Activated naive CD8-positive, alpha-beta T cell treated with anti-CD3 and anti-CD28 coated beads, Interleukin-2, amount 10 ng/mL, durations not matched to agents 7 days and 5 days (primary cell): ENCODE results near the gene BRD4. TPM values are rescaled to one million over a fixed set of nuclear protein-coding genes. Genes with fewer than 3 reads are reported as not detected.
A peak's percentile ranks its signal among the peaks of the same experiment; 100 is the strongest.

ENCODE experiments used
- ATAC-seq: fragments of 150-1000 bp; cut with Tn5 transposase; one replicate; pipeline ENCODE4 v1.10.0; 2021; ENCODE audit warnings: low read depth, moderate library complexity
- POLR2A ChIA-PET: fragments of 350-600 bp; sonication (Branson Sonifier 250); formaldehyde crosslinking; loops from one replicate; lab custom pipeline; 2021; ENCODE audit warnings: antibody characterized with exemption; lab: Charles Lee
- DNase-seq: peaks from one replicate; pipeline ENCODE4 v3.0.0; 2021
- H3K27ac Mint-ChIP-seq: one replicate; pipeline ENCODE4 v1.8.0; 2022; ENCODE audit warnings: mild to moderate bottlenecking, mixed read lengths
- H3K27me3 Mint-ChIP-seq: one replicate; pipeline ENCODE4 v1.8.0; 2022; ENCODE audit warnings: mild to moderate bottlenecking, moderate library complexity, mixed read lengths
- H3K36me3 Mint-ChIP-seq: one replicate; pipeline ENCODE4 v1.8.0; 2021; ENCODE audit warnings: mild to moderate bottlenecking, mixed read lengths
- H3K4me1 Mint-ChIP-seq: one replicate; pipeline ENCODE4 v1.8.0; 2021; ENCODE audit warnings: mixed read lengths
- H3K4me3 Mint-ChIP-seq: one replicate; pipeline ENCODE4 v1.8.0; 2022; ENCODE audit warnings: mild to moderate bottlenecking, moderate library complexity, mixed read lengths
- H3K9me3 Mint-ChIP-seq: one replicate; pipeline ENCODE4 v1.8.0; 2021; ENCODE audit warnings: mixed read lengths
- total RNA-seq, 2 experiments: library from RNA; stranded (reverse); gene quantifications; one replicate each; pipeline ENCODE4 v1.2.3, GENCODE V29; 2021

The BRD4 gene
- total RNA-seq, 2 experiments from 2014 or later = 132 to 134 TPM

- POLR2A ChIA-PET = no interaction called here
- H3K27ac Mint-ChIP-seq = no peak overlapping the region
- H3K4me3 Mint-ChIP-seq = no peak overlapping the region
These were observed 91.8 kb downstream of the BRD4 start for GRCh38 chr19:15240515-15240914.

GRCh38 chr19:15239337-15239949 lies 92.9 kb downstream of the BRD4 start:
- Mint-ChIP-seq H3K9me3 (no peaks in the 10 kb centered on the region), H3K4me1 (no peaks in the 10 kb centered on the region), H3K27me3 (no peaks in the 10 kb centered on the region), H3K36me3 (peaks cover 21% of the 10 kb centered on the region), H3K4me3 (no peak overlapping the region), H3K27ac (no peak overlapping the region)
- ATAC-seq (no peak), DNase-seq (no peak)
- POLR2A ChIA-PET = no interaction called here

More at GRCh38 chr19:15240515-15240914, 91.8 kb downstream of the BRD4 start:
- DNase-seq (no peak), ATAC-seq (no peak)
- Mint-ChIP-seq H3K4me1 (no peaks in the 10 kb centered on the region), H3K27me3 (no peaks in the 10 kb centered on the region), H3K36me3 (peaks cover 18% of the 10 kb centered on the region), H3K9me3 (no peaks in the 10 kb centered on the region)

GRCh38 chr19:15238639-15239155 lies 93.6 kb downstream of the BRD4 start:
- ATAC-seq = no peak
- Mint-ChIP-seq H3K27me3 (no peaks in the 10 kb centered on the region), H3K36me3 (peaks cover 20% of the 10 kb centered on the region), H3K9me3 (no peaks in the 10 kb centered on the region), H3K4me3 (no peak overlapping the region), H3K4me1 (no peaks in the 10 kb centered on the region), H3K27ac (no peak overlapping the region)
- POLR2A ChIA-PET = no interaction called here
- DNase-seq = no peak

GRCh38 chr19:15237759-15238638 lies 94.3 kb downstream of the BRD4 start:
- no peak for DNase-seq
- ATAC-seq = no peak
- no peak overlapping the region for H3K4me3 Mint-ChIP-seq
- POLR2A ChIA-PET = no interaction called here
- peaks cover 5% of the 10 kb centered on the region for H3K27me3 Mint-ChIP-seq
- no peaks in the 10 kb centered on the region for H3K9me3 Mint-ChIP-seq
- peaks cover 17% of the 10 kb centered on the region for H3K36me3 Mint-ChIP-seq
- no peak overlapping the region for H3K27ac Mint-ChIP-seq
- no peaks in the 10 kb centered on the region for H3K4me1 Mint-ChIP-seq

- ATAC-seq = no peak
- H3K27me3 Mint-ChIP-seq = peaks cover 14% of the 10 kb centered on the region
- POLR2A ChIA-PET = no interaction called here
- H3K4me3 Mint-ChIP-seq = no peak overlapping the region
- no peaks in the 10 kb centered on the region for H3K9me3 Mint-ChIP-seq
- H3K36me3 Mint-ChIP-seq = peaks cover 17% of the 10 kb centered on the region
- peaks cover 4% of the 10 kb centered on the region for H3K4me1 Mint-ChIP-seq
- DNase-seq = no peak
- no peak overlapping the region for H3K27ac Mint-ChIP-seq
These were observed 95.5 kb downstream of the BRD4 start for GRCh38 chr19:15236886-15237285.

GRCh38 chr19:15235781-15236180 lies 96.6 kb downstream of the BRD4 start:
- no peak overlapping the region for H3K4me3 Mint-ChIP-seq

GRCh38 chr19:15234431-15235130 lies 97.8 kb downstream of the BRD4 start:
- DNase-seq = no peak
- Mint-ChIP-seq H3K4me1 (peaks cover 4% of the 10 kb centered on the region), H3K27ac (no peak overlapping the region), H3K27me3 (peaks cover 29% of the 10 kb centered on the region), H3K9me3 (no peaks in the 10 kb centered on the region), H3K4me3 (no peak overlapping the region), H3K36me3 (peaks cover 18% of the 10 kb centered on the region)
- ATAC-seq = no peak
- POLR2A ChIA-PET = no interaction called here

More at GRCh38 chr19:15235781-15236180, 96.6 kb downstream of the BRD4 start:
- H3K27me3 Mint-ChIP-seq = peaks cover 23% of the 10 kb centered on the region
- POLR2A ChIA-PET = no interaction called here
- peaks cover 18% of the 10 kb centered on the region for H3K36me3 Mint-ChIP-seq
- no peaks in the 10 kb centered on the region for H3K9me3 Mint-ChIP-seq
- peak overlapping the region; percentile 10 for H3K27ac Mint-ChIP-seq
- no peak for ATAC-seq
- no peak for DNase-seq
- H3K4me1 Mint-ChIP-seq = peaks cover 4% of the 10 kb centered on the region

- Mint-ChIP-seq H3K36me3 (peaks cover 11% of the 10 kb centered on the region), H3K9me3 (no peaks in the 10 kb centered on the region), H3K4me1 (peaks cover 4% of the 10 kb centered on the region), H3K27ac (no peak overlapping the region), H3K27me3 (peaks cover 29% of the 10 kb centered on the region), H3K4me3 (no peak overlapping the region)
- no peak for ATAC-seq
- POLR2A ChIA-PET = no interaction called here
- DNase-seq = no peak
These were observed 101.1 kb downstream of the BRD4 start for GRCh38 chr19:15231271-15231670.

GRCh38 chr19:15227261-15227660 lies 105.1 kb downstream of the BRD4 start:
- Mint-ChIP-seq H3K4me1 (peaks cover 12% of the 10 kb centered on the region), H3K4me3 (no peak overlapping the region), H3K27ac (no peak overlapping the region), H3K9me3 (no peaks in the 10 kb centered on the region), H3K36me3 (peaks cover 1% of the 10 kb centered on the region), H3K27me3 (peaks cover 36% of the 10 kb centered on the region)
- POLR2A ChIA-PET = no interaction called here
- no peak for DNase-seq
- no peak for ATAC-seq

GRCh38 chr19:15225760-15226159 lies 106.6 kb downstream of the BRD4 start:
- POLR2A ChIA-PET = interaction anchor here (0.5 kb wide), 1 partner anchor 67 kb away, joined by 3 read pairs; no protein-coding TSS in a partner anchor

GRCh38 chr19:15223649-15224361 lies 108.5 kb downstream of the BRD4 start:
- Mint-ChIP-seq H3K4me1 (peaks cover 10% of the 10 kb centered on the region), H3K9me3 (no peaks in the 10 kb centered on the region), H3K36me3 (no peaks in the 10 kb centered on the region), H3K27ac (no peak overlapping the region), H3K27me3 (peaks cover 26% of the 10 kb centered on the region), H3K4me3 (peak overlapping the region; percentile 81)
- ATAC-seq (no peak), DNase-seq (no peak)
- POLR2A ChIA-PET = interaction anchor here (1.0 kb wide), 1 partner anchor 195 kb away, joined by 3 read pairs; the partner anchor contains the start of gene AKAP8L

More at GRCh38 chr19:15225760-15226159, 106.6 kb downstream of the BRD4 start:
- no peak for DNase-seq
- Mint-ChIP-seq H3K9me3 (no peaks in the 10 kb centered on the region), H3K36me3 (no peaks in the 10 kb centered on the region), H3K4me3 (no peak overlapping the region), H3K27me3 (peaks cover 31% of the 10 kb centered on the region), H3K27ac (no peak overlapping the region), H3K4me1 (peaks cover 10% of the 10 kb centered on the region)
- ATAC-seq = no peak

- no peaks in the 10 kb centered on the region for H3K36me3 Mint-ChIP-seq
- peaks cover 26% of the 10 kb centered on the region for H3K27me3 Mint-ChIP-seq
- H3K9me3 Mint-ChIP-seq = no peaks in the 10 kb centered on the region
- peak overlapping the region; percentile 81 for H3K4me3 Mint-ChIP-seq
- ATAC-seq (peak; percentile 97), DNase-seq (peak; percentile 80)
- POLR2A ChIA-PET = interaction anchor here (1.0 kb wide), 1 partner anchor 196 kb away, joined by 3 read pairs; the partner anchor contains the start of gene AKAP8L
- H3K27ac Mint-ChIP-seq = no peak overlapping the region
- peaks cover 10% of the 10 kb centered on the region for H3K4me1 Mint-ChIP-seq
These were observed 109.3 kb downstream of the BRD4 start for GRCh38 chr19:15222738-15223648.
